NCI-H82 (cell line): ENCODE results near the gene SLCO1A2.
"Not testable (repeated sequence)": the region's sequence is repeated elsewhere in the genome, so short reads cannot be mapped to it uniquely, and the experiment has no call there.

ENCODE experiments used
- DNase-seq: peaks from one replicate; lab custom pipeline; 2025; lab: John Stamatoyannopoulos, UW

SLCO1A2 gene

GRCh38 chr12:21334771-21335325 lies at the start of gene SLCO1A2:
Gene SLCO1A2 (minus strand): TSS chr12:21334917. CDS start chr12:21334647, 270 bp downstream.
- DNase-seq = no peak

- peak; percentile 23 for DNase-seq
Observed at GRCh38 chr12:21384261-21384660, 49.5 kb upstream of the SLCO1A2 start.

DNA sequence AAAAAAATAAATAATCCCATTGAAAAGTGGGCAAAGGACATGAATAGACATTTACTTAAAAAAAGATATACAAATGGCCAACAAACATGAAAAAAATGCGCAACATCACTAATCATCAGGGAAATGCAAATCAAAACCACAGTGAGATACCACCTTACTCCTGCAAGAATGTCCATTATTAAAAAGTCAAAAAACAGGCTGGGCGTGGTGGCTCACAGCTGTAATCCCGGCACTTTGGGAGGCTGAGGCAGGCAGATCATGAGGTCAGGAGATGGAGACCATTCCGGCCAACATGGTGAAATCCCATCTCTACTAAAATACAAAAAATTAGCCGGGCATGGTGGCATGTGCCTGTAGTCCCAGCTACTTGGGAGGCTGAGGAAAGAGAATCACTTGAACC lies 46.6 kb upstream of the SLCO1A2 start:
- not testable (repeated sequence) for DNase-seq

GRCh38 chr12:21379218-21379617 lies 44.5 kb upstream of the SLCO1A2 start:
- DNase-seq = no peak

GRCh38 chr12:21372602-21373001 lies 37.9 kb upstream of the SLCO1A2 start, which contains the start of gene IAPP:
Gene IAPP (plus strand): TSS chr12:21372902. CDS start chr12:21373352, 450 bp downstream.
- no peak for DNase-seq

GRCh38 chr12:21370845-21371449 lies 36.2 kb upstream of the SLCO1A2 start:
- no peak for DNase-seq

DNA sequence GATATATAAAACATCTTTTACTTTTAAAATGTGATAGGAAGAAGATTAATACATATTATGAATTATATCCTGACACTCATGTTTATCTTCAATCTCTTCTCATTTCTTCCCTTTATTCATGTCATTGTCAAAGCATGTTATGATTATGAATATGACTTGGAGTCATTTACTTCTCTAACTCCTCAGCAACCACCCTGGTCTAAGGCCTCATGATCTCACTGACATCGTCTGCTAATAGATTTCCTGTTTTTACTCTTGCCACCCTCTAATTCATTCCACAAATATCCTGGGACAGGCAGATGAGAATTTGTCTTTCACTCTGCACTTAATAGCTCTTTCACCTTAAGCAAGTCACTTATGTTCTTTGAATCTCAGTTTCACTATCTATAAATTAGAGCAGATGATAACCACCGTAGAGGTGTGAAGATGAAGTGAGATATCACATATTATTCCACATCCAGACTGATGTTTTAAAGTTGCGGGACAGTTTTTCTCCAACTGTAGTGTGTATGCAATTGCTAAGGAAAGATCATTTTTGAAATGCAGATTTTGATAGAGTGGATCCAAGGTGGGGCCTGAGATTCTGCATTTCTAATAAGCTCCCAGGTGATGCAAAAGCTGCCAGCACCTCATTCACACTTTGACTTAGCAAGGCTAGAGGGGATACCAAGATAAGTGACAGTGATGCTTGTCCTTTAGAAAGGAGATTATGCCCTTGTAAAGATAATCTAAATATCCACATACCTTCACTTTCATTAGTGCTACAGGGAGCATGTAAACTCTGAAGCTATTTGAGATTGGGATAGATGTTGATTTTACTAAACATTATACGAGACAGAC lies 34.6 kb upstream of the SLCO1A2 start:
- no peak for DNase-seq

DNA sequence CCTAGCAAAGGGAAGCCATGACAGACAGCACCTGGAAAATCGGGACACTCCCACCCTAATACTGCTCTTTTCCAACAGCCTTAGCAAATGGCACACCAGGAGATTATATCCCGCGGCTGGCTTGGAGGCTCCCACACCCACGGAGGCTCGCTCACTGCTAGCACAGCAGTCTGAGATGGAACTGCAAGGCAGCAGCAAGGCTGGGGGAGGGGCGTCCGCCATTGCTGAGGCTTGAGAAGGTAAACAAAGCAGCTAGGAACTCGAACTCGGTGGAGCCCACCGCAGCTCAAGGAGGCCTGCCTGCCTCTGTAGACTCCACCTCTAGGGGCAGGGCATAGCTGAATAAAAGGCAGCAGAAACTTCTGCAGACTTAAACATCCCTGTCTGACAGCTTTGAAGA lies 25.9 kb upstream of the SLCO1A2 start:
- not testable (repeated sequence) for DNase-seq

DNA sequence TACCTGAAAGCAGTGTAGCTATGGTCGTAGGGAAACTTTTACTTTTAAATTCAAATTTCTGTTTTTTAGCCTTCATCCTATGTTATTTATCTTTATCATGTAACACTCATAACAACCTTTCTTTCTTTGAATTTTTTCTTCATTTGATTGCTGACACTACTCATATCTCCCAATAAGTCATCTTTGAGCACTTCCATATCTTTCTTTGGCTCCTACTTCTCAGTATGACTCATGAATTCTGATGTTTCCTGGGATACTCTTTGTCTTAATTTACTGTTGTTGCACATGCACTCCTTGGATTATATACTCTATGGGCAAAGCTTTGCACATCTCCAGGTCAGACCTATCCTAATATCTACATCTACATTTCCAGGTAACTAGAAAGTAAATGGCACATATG lies 19.9 kb upstream of the SLCO1A2 start:
- no peak for DNase-seq

GRCh38 chr12:21353948-21354347 lies 19.2 kb upstream of the SLCO1A2 start:
- no peak for DNase-seq

GRCh38 chr12:21353487-21353886 lies 18.8 kb upstream of the SLCO1A2 start:
- DNase-seq = no peak

DNA sequence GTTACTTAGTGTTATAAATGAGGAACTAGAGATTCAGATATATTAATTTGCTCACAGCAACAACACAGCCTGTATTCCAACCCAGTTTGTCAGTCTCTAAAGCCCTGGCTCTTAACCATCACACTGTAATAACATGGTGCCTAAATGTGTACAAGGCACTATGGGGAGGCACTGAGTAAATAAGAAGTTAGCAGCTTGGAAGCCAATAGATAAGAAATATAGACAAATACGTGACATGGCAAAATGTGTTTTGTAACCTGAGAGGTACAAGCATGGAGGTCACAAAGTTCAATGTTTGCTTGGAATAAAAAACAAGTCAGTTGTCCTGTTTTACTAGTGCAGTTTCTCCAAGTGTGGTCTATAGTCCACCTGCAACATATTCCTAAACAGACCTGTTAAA lies 16.3 kb upstream of the SLCO1A2 start:
- no peak for DNase-seq

GRCh38 chr12:21346542-21347205 lies 12.0 kb upstream of the SLCO1A2 start:
- no peak for DNase-seq

DNA sequence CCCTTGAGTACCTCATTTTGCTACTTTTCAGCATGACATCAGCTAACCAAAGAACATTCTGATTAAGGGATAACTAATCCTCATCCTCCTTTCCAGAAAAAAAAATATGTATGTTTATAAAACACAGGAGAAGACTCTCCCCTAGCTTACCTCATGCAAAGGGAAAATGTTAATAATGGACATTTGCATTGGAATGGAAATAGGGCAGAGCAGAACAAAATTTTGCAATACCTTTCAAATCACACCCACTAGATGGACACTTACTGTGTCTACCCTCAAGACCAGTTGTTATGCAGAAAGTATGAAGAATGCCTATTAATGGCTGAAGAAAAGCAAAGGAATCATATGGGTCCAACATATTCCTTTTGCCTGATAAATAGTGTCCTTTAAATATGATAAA lies 8.9 kb upstream of the SLCO1A2 start:
- no peak for DNase-seq

DNA sequence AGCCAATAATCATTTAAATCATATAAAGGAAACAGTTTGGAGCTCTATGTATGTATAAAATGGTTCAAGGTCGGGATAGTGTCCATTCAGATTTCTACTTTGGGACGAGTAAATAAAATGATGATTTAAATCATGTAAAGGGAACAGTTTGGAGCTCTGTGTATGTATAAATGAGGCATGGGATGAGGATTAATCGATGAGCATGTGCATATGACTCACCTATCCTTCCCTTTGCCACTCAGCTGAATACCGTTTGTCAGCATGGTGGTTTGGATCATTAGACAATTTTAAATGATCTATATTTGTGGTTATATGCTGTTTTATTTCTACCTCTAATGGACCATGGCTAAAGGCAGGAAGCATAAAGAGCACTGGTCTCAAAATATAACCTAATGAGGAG lies 7.1 kb upstream of the SLCO1A2 start:
- DNase-seq = no peak

DNA sequence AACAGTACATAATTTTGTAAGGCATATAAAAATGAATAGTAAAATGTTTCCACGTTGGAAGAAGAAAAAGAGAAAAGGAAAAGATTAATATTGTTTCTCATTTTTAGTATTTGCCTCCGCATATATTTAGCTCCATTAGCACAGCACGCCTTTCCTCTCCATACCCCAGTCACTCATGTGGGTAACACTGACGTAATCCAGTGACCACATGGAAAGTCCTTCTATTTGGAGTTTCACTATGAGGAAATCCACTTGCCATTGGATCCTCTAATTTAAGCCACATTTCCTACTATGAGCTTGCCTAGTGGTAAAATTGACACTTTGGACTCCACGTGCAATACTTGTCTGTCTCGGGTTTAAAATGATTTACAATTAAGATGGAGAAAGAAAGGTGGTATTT lies 5.7 kb upstream of the SLCO1A2 start:
- DNase-seq = no peak

DNA sequence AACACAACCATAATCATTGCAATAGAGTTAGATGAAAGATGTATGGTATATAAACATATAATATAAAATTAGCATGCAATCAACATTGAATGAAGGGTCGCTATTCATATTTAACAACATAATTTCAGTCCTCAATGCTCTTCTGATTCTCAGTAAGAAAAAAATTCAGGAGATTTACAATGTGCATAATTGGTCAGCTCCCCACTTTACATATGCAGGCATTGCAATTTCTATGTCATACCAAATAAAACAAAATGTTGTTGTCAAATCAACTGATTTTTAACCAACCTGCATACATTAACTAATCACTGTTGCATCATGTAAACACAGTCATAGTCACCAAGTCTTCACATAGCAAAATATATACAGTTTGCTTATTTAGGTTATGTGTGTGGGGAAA lies 5.2 kb upstream of the SLCO1A2 start:
- no peak for DNase-seq

- DNase-seq = peak; percentile 86
Observed at GRCh38 chr12:21337959-21338744, 3.4 kb upstream of the SLCO1A2 start.

DNA sequence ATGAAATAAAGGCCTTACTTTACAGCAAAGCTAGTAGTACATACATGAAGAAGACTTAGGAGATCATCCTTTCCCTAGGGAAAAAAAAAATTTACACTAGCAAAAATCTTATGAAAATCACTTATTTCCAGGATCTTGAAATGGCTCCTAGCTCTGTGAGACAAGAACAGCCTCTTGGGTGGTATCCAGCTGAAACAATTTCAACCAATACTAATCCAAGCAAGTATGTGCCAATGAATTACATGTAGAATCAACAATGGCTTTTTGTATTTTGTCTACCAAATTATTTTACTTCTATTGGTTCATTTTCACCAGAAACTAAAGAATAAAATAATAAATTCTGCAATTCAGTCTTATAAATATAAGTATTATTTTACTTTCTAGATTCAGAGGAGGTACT lies 2.7 kb upstream of the SLCO1A2 start:
- DNase-seq = no peak

GRCh38 chr12:21336656-21337055 lies 1.9 kb upstream of the SLCO1A2 start:
- no peak for DNase-seq

GRCh38 chr12:21330682-21331253 lies 3.9 kb downstream of the SLCO1A2 start:
- DNase-seq = peak; percentile 53
